Astrocyte of the cerebellum (primary cell): Measurements from ENCODE around the gene NAIF1.

Experiments used
- DNase-seq: peaks from one replicate; pipeline ENCODE4 v3.0.0-alpha.2; 2011; ENCODE audit warnings: low read depth
- H3K4me3 ChIP-seq: 2 replicates; pipeline ENCODE4 v1.5.1; 2011; ENCODE audit warnings: mild to moderate bottlenecking, low read depth, low read length, moderate library complexity
- in situ Hi-C: cut with HindIII; loops from 2 replicates; pipeline ENCODE4 v1.10.0; 2017; ENCODE audit warnings: low sequenced_read_pairs
- TF ChIP-seq, protein P1 (sequence below): IDR thresholded peaks from 2 replicates; pipeline ENCODE4 v1.5.1; 2012; ENCODE audit warnings: low read length, low read depth, moderate library complexity, mild to moderate bottlenecking; ENCODE audit errors: missing control alignments

Gene NAIF1

DNA sequence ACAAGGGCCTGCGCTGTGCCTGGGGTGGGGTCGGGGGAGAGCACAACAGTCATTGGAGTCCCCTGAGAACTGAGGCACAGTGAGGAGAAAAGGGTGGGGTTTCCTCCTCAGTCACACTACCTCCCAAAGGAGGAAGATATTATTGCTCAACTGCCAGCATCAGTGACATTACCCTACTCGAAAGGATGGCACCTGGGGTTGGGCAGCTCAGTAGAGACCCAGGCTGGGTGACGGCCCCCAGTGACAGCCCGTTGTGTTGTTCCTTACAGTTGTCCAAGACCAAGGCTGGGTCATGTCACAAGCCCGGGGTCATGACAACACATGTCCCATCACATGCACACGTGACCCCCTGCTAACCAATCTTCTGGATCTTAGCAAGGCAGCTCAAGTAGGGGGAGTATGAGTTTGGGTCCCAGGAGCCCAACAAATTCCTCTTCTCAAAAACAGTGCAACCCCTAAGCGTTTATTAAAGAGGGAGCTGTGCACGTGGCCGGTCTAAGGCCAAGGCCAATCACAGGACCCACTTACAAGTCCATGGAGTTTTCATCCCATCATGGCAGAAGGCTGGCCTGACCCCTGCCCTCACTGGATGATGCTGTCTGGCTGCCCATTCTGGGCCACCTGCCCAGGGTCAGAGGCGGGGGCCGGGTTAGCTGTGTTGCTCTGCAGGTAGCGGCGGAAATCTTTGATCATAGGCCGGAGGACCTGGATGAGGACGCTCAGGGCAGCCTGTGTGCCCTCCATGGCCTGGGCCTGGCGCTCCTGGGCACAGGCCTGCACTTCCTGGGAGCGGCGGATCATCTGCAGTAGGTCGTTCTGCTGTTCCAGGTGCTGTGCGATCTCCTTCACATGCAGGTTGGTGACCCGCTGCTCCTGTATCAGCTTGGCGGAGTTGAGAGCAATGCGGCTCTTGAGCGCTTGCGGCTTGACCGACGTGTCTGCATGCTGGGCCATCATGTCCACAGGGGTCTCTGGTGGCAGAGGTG, 4.0 kb downstream of the NAIF1 start:
- DNase-seq: no peak
- TF ChIP-seq, protein P1, sequence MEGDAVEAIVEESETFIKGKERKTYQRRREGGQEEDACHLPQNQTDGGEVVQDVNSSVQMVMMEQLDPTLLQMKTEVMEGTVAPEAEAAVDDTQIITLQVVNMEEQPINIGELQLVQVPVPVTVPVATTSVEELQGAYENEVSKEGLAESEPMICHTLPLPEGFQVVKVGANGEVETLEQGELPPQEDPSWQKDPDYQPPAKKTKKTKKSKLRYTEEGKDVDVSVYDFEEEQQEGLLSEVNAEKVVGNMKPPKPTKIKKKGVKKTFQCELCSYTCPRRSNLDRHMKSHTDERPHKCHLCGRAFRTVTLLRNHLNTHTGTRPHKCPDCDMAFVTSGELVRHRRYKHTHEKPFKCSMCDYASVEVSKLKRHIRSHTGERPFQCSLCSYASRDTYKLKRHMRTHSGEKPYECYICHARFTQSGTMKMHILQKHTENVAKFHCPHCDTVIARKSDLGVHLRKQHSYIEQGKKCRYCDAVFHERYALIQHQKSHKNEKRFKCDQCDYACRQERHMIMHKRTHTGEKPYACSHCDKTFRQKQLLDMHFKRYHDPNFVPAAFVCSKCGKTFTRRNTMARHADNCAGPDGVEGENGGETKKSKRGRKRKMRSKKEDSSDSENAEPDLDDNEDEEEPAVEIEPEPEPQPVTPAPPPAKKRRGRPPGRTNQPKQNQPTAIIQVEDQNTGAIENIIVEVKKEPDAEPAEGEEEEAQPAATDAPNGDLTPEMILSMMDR: no peak
- in situ Hi-C loops: no loop called here
- H3K4me3 ChIP-seq: no peak overlapping the region

DNA sequence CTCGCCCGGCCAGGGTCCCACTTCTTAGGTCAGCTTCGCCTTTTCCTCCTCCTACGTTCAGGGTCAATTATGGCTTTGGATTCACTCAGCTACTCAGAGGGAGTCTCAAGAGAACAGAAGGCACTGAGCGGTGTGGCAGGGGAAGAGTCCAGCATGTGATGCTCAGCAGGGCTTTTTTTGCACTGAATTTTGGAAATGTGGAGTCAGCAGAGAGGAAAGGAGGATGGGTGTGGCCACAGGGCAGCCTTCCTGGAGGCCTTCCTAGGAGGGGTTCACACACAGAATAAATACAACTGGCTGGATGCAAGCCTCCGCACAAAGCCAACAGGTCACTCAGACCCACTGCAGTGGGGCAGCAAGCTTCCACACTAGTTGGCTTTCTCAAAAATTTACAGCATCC, 4.8 kb downstream of the NAIF1 start:
- DNase-seq: no peak
- in situ Hi-C loops: no loop called here
- no peak overlapping the region for H3K4me3 ChIP-seq
- TF ChIP-seq, protein P1: no peak

DNA sequence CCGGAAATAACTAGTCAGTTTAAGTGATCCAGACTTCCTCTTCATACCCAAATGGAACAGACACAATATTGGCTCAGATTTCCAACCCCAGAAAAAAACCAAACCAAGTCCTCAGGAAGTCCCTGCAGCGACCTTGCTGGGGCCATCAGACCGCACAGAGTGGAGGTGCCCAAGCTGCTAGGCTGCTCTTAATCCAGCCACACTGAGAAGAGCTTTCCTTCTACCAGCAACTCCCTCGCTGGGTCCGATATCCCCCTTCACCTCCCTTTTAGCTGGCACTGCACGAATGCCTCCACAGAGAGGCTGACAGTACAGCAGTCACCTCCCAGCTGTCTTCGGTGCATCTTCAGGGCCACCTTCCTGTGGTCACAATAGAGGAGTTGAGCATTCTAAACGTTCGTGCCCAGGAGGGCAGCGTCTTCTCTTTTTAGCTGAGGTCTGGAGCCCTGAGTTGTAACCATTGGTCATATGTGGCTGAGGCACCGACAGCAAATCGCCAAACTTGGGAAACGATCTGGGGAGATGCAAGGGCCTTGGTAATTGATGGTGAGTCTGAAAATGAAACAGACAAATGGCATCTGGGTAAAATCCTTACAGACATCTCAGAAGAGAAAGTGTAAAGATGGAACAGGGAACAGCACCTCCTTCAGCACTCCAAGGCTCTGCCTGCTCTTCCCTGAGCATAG, 5.7 kb downstream of the NAIF1 start:
- in situ Hi-C loops: no loop called here
- TF ChIP-seq, protein P1: no peak
- DNase-seq: no peak
- no peak overlapping the region for H3K4me3 ChIP-seq

DNA sequence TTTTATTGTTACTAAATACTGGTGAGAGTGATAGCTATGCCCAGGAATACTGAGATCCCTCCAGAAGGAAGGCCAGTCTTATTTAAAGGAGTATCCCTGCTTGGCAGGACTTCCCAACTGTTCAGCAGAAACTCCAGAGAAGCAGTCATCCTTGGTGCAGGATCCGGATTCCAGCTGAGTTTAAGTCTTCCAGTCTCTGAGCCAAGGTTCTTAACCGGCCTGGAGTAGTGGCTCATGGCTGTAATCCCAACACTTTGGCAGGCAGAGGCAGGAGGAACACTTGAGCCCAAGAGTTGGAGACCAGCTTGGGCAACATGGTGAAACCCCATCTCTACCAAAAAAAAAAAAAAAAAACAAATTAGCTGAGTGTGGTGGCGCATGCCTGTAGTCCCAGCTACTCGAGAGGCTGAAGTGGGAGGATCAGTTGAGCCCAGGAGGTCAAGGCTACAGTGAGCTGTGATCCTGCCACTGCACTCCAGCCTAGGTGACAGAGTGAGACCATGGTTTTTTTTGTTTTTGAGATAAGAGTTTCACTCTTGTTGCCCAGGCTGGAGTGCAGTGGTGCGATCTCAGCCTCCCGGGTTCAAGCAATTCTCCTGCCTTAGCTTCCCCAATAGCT, 7.6 kb downstream of the NAIF1 start:
- TF ChIP-seq, protein P1: no peak
- in situ Hi-C loops: no loop called here
- DNase-seq: no peak
- no peak overlapping the region for H3K4me3 ChIP-seq

DNA sequence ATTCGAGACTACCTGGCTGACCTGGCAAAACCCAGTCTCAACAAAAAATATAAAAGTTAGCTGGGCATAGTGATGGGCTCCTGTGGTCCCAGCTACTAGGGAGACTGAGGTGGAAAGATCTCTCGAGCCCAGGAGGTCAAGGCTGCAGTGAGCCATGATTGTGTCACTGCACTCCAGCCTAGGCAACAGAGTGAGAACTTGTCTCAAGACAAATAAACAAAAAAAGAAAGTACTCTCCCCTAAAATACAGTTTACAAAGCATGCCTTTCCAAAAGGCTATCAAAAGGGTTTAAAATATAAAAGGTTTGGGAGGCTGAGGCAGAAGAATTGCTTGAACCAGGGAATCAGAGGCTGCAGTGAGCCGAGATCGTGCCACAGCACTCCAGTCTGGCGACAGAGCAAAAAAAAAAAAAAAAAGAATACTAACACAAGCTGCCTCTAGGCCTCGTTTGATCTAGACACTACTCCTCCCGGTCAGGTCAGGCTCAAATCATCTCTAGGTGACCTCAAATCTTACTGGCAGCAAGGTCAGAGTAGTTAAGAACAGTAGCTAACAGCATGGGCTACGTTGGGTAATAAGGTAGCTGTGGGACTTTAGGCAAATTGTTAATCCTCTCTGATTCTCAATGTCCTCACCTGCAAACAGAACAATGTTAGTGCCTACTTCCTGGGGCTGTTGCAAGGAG, 9.3 kb downstream of the NAIF1 start:
- TF ChIP-seq, protein P1: no peak
- no peak for DNase-seq
- no peak overlapping the region for H3K4me3 ChIP-seq
- in situ Hi-C loops: no loop called here
